GM21786 (cell line): ENCODE measurements around the gene MYBL2.
"Not testable (repeated sequence)": the region's sequence is repeated elsewhere in the genome, so short reads cannot be mapped to it uniquely, and the experiment has no call there.

Experiments used
- ATAC-seq: cut with Tn5 transposase; IDR thresholded peaks from one replicate; pipeline ENCODE4 v1.9.1; 2021; ENCODE audit not compliant: unreplicated experiment

Gene MYBL2

DNA sequence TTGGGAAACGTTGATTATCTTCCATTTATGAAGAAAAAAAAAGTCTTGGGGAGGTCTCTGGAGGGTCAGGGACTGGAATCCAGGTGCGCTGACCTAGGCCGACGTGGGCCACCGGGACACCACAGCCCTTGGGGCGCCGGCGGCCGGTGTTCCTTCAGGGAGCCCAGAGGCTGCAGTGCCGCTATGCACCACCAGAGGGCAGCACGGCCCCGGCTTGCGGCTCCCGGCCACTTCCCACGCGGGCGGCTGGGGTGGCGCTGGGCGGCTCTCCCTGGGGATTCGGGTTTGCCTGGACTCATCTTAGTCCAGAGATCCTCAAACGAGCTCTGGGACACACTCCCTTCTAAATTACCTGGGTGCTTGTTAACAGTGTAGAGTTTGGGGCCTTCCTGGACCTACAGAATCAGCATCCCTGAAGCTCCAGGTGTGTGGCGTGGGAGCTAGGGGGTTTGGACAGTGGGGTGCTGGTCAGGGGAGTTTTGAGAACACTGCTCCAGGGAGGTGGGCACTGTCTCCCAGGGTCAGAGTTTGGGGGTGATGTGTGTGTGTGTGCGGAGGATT is 82.9 kb downstream of the MYBL2 start:
- no peak for ATAC-seq

DNA sequence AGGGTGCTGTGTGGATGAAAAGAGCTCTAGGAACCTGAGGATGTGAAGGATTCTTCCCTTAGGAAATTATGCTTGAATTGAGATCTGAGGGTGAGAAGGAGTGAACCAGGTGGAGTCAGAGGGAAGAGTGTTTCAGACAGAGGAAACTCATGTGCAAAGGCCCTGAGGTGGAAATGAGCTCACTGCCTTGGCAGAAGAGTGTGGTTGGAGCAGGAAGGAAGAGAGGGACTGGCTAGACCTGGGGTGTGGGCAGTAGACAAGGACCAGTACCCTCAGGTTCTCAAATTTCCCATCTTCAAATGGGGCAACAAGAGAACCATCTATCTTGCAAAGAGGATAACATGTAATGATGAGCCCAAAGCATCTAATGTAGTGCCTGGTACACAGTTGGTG is 83.9 kb downstream of the MYBL2 start:
- ATAC-seq, result no peak

DNA sequence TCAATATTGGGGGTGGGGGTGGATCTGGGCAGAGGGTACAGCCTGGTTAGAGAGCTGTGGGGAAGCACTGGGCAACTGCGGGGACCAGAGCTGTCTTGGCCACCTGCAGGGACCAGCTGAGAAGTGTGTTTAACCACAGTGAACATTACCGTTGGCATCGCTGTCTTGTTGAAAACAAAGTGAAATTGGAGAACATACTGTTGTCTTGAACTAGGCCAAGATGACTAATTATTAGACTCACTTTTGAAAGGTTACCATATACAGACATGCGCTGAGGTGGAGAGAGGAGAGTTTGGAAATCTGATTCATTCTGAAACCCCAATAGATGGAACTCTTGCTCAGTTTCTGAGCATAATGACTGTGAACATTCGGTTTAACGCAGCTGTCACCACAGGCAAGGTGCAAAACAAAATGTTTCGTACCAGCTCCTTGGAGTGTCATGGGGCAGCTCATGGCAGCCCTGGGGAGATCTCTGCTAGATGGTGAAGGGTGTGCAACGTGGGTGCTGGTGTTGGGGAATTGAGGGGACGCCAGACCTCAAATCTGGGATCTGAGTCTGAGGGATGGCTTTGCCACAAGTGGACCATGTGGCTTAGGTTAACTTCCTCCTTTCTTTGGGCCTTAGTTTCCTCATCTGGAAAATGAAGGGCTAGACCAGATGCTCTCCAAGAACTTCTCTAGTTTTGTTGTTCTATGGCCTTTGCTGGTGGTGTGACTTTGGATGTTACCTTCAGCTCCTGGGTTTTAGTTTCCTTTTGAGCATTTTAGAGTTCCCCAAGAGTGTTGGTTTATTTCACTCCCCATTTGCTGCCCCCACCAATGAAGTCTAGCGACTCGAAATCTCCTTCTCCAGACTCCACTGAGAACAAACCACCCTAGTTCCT is 84.5 kb downstream of the MYBL2 start:
- ATAC-seq, result peak; percentile 76

DNA sequence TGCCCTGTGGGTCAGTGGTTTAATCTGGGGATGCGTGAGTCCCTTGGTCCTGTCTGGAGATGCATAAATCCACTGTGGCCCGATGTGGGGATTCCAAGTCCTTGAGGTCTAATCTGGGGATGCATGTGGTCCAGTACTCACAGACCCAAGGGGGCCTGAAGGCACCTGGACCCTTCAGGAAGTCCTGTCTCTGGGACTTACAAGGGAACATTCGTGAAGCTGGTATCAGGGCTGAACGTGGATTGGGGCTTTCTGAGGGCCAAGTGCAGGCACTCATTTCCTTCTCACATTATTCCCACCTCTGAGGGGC is 85.1 kb downstream of the MYBL2 start:
- no peak for ATAC-seq

DNA sequence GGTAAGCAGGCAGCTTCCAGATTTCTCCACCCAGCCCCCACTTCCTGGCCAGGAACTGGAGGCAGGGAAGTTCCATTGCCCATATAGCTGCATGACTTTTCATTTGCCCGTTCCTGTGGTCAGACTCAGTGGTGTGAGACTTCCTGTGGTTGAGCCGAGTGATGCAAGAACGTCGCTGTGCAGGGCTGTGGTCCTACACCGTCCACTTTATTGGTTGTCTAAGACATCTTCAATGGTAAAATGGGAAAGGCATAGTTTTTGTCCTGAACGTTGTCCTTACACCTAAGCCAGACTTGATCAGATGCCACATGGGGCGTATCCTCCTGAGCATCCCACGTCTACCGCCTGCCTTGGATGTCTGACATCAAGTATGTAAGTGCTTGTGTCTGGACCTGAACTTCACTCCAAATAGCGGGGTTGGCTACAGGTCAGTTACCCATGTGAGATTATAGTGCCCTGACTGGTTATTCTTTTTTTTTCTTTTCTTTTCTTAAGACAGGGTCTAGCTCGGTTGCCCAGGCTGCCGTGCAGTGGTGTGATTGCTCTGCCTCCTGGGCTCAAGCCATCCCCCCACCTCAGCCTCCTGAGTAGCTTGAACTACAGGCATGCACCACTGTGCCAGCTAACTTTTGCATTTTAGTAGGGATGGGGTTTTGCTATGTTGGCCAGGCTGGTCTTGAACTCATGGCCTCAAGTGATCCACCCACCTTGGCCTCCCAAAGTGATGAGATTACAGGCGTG is 85.8 kb downstream of the MYBL2 start:
- peak; percentile 53 for ATAC-seq

DNA sequence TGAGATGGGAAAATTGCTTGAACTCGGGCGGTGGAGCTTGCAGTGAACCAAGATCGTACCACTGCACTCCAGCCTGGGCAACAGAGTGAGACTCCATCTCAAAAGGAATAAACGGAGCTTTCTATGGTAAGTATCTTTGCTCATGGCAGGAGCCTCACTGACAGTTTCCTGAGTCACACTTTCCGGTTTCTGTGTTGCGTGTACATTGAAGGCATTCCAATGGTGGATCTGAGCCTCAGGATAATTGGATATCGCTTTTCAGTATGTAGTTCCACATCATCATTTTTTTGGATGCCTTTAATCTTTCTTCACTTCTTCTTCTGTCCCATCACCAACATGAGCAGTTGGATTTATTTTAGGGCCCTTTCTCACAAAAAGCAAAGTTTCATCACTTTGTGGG is 88.5 kb downstream of the MYBL2 start:
- no peak for ATAC-seq

DNA sequence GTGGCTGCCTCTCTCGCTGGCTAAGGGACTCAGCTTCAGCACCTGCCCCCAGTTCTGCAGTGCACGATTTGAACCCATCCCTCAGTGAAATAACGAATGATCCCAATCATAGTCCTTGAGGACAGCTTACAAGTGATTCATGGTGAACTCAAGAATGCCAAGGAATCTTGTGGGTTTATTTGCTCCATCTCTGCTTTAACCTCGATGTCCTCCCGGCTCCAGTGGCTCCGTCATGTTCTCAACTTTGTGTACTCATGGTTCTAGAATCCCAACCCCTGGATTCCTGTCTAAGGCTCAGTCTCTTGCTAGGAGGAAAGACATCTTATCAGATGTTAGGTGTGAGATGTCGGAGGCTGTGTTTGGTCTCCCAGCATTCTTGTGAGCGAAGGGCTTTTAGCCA is 88.9 kb downstream of the MYBL2 start:
- no peak for ATAC-seq

DNA sequence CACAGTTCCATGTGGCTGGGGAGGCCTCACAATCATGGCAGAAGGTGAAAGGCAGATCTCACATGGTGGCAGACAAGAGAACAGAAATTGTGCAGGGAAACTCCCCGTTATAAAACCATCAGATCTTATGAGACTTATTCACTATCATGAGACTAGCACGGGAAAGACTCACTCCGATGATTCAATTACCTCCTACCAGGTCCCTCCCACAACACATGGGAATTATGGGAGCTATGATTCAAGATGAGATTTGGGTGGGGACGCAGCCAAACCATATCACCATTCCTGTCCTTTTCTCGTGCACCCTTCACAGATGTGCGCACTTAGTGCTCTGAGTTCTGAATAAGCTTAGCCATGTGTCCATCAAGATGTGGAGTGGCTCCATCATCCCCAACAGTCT is 91.0 kb downstream of the MYBL2 start:
- ATAC-seq, result not testable (repeated sequence)

DNA sequence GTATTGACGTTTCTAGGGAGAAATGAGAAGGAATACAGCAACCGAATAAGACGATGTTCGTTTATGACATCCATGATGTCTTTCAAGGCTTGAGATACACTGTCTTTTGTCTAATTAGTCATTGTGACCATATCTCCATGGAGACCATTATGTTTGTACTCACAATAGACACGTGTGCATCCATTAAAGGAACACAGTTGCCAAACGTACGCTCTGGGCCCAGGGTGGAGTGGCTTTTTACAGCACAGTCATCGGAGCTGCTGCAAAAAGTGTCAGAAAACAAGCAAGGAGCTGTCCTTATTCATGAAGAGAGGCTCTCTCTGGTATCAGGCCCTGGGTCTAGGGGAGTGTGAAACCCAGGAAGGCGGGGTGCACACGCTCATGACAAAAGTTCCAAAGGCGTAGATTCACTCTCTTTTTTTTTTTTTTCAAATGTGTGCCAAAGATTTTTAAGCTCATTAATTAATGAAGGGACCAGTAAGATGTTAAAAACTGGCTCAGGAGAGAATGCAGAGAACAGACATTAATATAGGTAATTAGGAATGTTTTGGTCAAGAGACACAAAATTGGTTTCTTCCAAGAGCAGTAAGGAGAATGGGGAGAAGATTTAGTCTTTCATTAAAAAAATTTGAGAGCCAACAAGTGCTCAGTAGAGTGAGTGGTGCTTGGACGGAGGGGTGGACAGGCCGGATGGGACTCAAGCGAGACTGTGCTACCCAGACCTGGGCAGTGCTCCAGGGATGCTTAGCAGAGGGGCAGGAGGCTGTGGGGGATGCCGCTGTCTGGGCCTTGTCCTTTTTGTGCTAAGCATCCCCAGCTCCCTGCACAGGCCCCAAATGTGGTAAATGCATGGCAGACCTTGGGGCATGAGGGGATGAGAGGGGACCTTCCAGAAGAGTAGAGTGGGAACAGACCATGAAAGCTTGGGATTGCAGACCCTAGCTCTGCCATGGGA is 94.7 kb downstream of the MYBL2 start:
- ATAC-seq, result no peak

DNA sequence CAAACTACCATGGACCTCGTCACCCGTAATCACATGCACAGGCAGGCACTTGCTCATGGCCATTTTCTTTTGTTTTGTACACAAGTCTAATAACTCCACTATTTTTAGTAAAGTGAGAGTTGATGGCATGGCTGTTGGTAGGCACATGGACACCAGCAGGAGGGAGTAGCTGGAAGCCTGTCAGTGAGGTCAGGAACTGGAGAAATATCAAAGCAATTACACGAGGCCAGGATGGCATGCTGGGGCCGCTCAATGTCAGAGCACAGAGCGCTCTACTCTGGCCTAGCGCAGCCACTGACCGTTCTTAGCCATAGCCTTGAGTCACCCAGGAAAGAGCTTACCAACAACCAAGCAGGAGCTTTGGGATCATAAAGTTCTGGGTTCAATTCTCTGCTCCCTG is 96.0 kb downstream of the MYBL2 start:
- ATAC-seq, result no peak

DNA sequence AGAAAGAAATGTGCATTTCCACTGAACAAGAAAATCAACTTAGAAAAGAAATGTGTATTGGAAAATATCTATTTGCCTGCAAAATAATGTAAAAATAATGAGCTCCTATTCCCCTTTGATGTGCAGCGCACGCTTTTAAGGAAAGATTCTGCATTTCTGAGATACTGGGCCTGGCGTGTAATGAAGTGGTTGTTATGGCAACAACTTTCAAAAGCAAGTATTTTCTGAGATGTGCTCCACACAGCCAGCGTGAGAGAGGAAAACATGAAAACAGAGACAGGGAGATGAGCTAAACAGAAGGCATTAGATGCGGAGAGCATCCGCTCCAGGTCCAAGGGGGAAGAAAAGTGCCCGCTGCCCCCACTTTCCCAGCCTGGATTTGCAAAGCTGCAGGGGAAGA is 99.0 kb downstream of the MYBL2 start:
- no peak for ATAC-seq
